H1 (cell line): ENCODE measurements around the gene RSU1. TPM values are rescaled to one million over a fixed set of nuclear protein-coding genes. Genes with fewer than 3 reads are reported as not detected.

ENCODE experiments used
- CTCF ChIA-PET: fragments of 300-600 bp; sonication (Branson Sonifier 250); formaldehyde crosslinking; loops from one replicate; lab custom pipeline; 2021; ENCODE audit not compliant: partially characterized antibody; lab: Charles Lee
- POLR2A ChIA-PET: fragments of 300-600 bp; sonication (Branson Sonifier 250); formaldehyde crosslinking; loops from one replicate; lab custom pipeline; 2021; ENCODE audit warnings: inconsistent platforms; ENCODE audit not compliant: partially characterized antibody; lab: Charles Lee
- DNase-seq, 2 experiments: peaks; one replicate each; pipeline versions ENCODE4 v3.0.0 to v3.0.0-alpha.2; 2010 to 2022; ENCODE audit warnings: low spot score in 2 of 2, low read depth in 1 of 2, mixed read lengths in 1 of 2
- FAIRE-seq: peaks from 2 replicates; lab custom pipeline; 2011; peaks lifted over from hg19 to GRCh38; lab: Jason Lieb, UNC
- H2AFZ ChIP-seq: 2 replicates; pipeline ENCODE4 v1.8.1; 2012; ENCODE audit warnings: low read length, inconsistent platforms
- H2AK5ac ChIP-seq: 2 replicates; pipeline ENCODE4 v1.6.1; 2013; ENCODE audit warnings: low read depth, low read length
- H2BK120ac ChIP-seq: replicated peaks from 2 replicates; pipeline ENCODE3; 2013; ENCODE audit warnings: low read depth, low read length, inconsistent platforms
- H2BK12ac ChIP-seq: 2 replicates; pipeline ENCODE4 v1.6.1; 2013; ENCODE audit warnings: low read depth, low read length
- H2BK15ac ChIP-seq: 2 replicates; pipeline ENCODE4 v1.6.1; 2013; ENCODE audit warnings: low read length
- H2BK20ac ChIP-seq: 2 replicates; pipeline ENCODE4 v1.6.1; 2013; ENCODE audit warnings: low read length
- H2BK5ac ChIP-seq: 2 replicates; pipeline ENCODE4 v1.6.1; 2013; ENCODE audit warnings: low read depth, low read length
- H3K14ac ChIP-seq: 2 replicates; pipeline ENCODE4 v1.6.1; 2013; ENCODE audit warnings: inconsistent platforms; ENCODE audit not compliant: insufficient read length
- H3K18ac ChIP-seq: 2 replicates; pipeline ENCODE4 v1.6.1; 2013; ENCODE audit warnings: low read length; ENCODE audit errors: extremely low read depth
- H3K23ac ChIP-seq: 2 replicates; pipeline ENCODE4 v1.6.1; 2013; ENCODE audit warnings: inconsistent platforms; ENCODE audit not compliant: insufficient read length
- H3K23me2 ChIP-seq: 2 replicates; pipeline ENCODE4 v1.6.1; 2013; ENCODE audit warnings: low read depth, low read length
- H3K27ac ChIP-seq: 2 replicates; pipeline ENCODE4 v1.6.1; 2011; ENCODE audit warnings: low read depth, low read length, inconsistent platforms
- H3K27me3 ChIP-seq, 4 experiments: replicated peaks in 1 of 4; 1 replicate in 1 of 4; 2 replicates in 3 of 4; pipeline versions ENCODE4 v1.6.1 to v1.8.1; 2011 to 2013; ENCODE audit warnings: low read length in 3 of 4, mild to moderate bottlenecking in 3 of 4, inconsistent platforms in 2 of 4, mixed read lengths in 2 of 4, moderate library complexity in 1 of 4; ENCODE audit not compliant: control insufficient read depth in 3 of 4, insufficient read depth in 3 of 4; ENCODE audit errors: extremely low read depth in 1 of 4
- H3K36me3 ChIP-seq, 4 experiments: 2 replicates each; pipeline versions ENCODE4 v1.6.1 to v1.8.1; 2011 to 2013; ENCODE audit warnings: mild to moderate bottlenecking in 4 of 4, low read length in 3 of 4, moderate library complexity in 2 of 4, control low read depth in 1 of 4, inconsistent platforms in 1 of 4; ENCODE audit not compliant: insufficient read depth in 4 of 4, control insufficient read depth in 2 of 4
- H3K4ac ChIP-seq: replicated peaks from 2 replicates; pipeline ENCODE3; 2013; ENCODE audit warnings: low read length, low read depth, mixed read lengths, inconsistent platforms; ENCODE audit not compliant: insufficient read length
- H3K4me1 ChIP-seq, 4 experiments: replicated peaks in 1 of 4; 1 replicate in 1 of 4; 2 replicates in 3 of 4; pipeline versions ENCODE4 v1.6.1 to v1.8.1; 2011 to 2013; ENCODE audit warnings: low read length in 3 of 4, inconsistent platforms in 2 of 4, mixed read lengths in 1 of 4; ENCODE audit not compliant: insufficient read depth in 4 of 4, control insufficient read depth in 3 of 4
- H3K4me2 ChIP-seq, 2 experiments: 2 replicates each; pipeline versions ENCODE4 v1.6.1 to v1.8.1; 2011 to 2013; ENCODE audit warnings: low read depth in 2 of 2, low read length in 2 of 2, control low read depth in 1 of 2, inconsistent platforms in 1 of 2, mild to moderate bottlenecking in 1 of 2; ENCODE audit not compliant: insufficient read depth in 1 of 2
- H3K4me3 ChIP-seq, 4 experiments: fragments of 200-600, 300-600 bp in 1 of 4; sonication (generic), shearing (Covaris generic), sonication (Bioruptor Twin) in 1 of 4; 2 replicates each; pipeline versions ENCODE4 v1.5.1 to v1.8.1; 2011 to 2016; ENCODE audit warnings: low read length in 4 of 4, low read depth in 3 of 4, control low read depth in 2 of 4, inconsistent platforms in 2 of 4, mild to moderate bottlenecking in 2 of 4, mixed read lengths in 1 of 4, moderate library complexity in 1 of 4; ENCODE audit not compliant: insufficient read depth in 2 of 4; ENCODE audit errors: extremely low read depth in 1 of 4
- H3K56ac ChIP-seq: replicated peaks from 2 replicates; pipeline ENCODE3; 2013; ENCODE audit warnings: low read depth, mild to moderate bottlenecking, mixed read lengths, low read length, inconsistent platforms; ENCODE audit not compliant: insufficient read length
- H3K79me1 ChIP-seq: 2 replicates; pipeline ENCODE4 v1.6.1; 2013; ENCODE audit warnings: low read depth, low read length, control low read depth
- H3K79me2 ChIP-seq, 2 experiments: 2 replicates each; pipeline versions ENCODE4 v1.6.1 to v1.8.1; 2012 to 2013; ENCODE audit warnings: low read length in 2 of 2, mild to moderate bottlenecking in 2 of 2, inconsistent platforms in 1 of 2; ENCODE audit not compliant: insufficient read depth in 2 of 2, control insufficient read depth in 1 of 2
- H3K9ac ChIP-seq, 4 experiments: replicated peaks in 1 of 4; 1 replicate in 1 of 4; 2 replicates in 3 of 4; pipeline versions ENCODE4 v1.6.1 to v1.8.1; 2011 to 2013; ENCODE audit warnings: low read depth in 3 of 4, low read length in 3 of 4, control low read depth in 2 of 4, mild to moderate bottlenecking in 2 of 4, moderate library complexity in 2 of 4, inconsistent platforms in 1 of 4; ENCODE audit errors: extremely low read depth in 1 of 4
- H3K9me3 ChIP-seq, 2 experiments: 2 replicates each; pipeline versions ENCODE4 v1.6.1 to v1.8.1; 2012 to 2013; ENCODE audit warnings: mild to moderate bottlenecking in 2 of 2, moderate library complexity in 2 of 2, control low read depth in 1 of 2, inconsistent platforms in 1 of 2, low read depth in 1 of 2, low read length in 1 of 2, mixed read lengths in 1 of 2; ENCODE audit not compliant: insufficient read depth in 2 of 2
- H4K20me1 ChIP-seq, 2 experiments: replicated peaks in 1 of 2; 2 replicates each; pipeline versions ENCODE3 to v1.8.1; 2011 to 2013; ENCODE audit warnings: inconsistent platforms in 2 of 2, low read length in 2 of 2, mild to moderate bottlenecking in 1 of 2; ENCODE audit not compliant: insufficient read depth in 2 of 2, control insufficient read depth in 1 of 2
- H4K5ac ChIP-seq: 2 replicates; pipeline ENCODE4 v1.6.1; 2013; ENCODE audit warnings: low read length, low read depth, mixed read lengths, inconsistent platforms; ENCODE audit not compliant: insufficient read length
- H4K8ac ChIP-seq: 2 replicates; pipeline ENCODE4 v1.8.0; 2013; ENCODE audit warnings: mild to moderate bottlenecking, moderate library complexity, low read length, inconsistent platforms; ENCODE audit not compliant: insufficient read depth; ENCODE audit errors: extremely low read depth
- H4K91ac ChIP-seq: replicated peaks from 2 replicates; pipeline ENCODE3; 2013; ENCODE audit warnings: low read length, mixed read lengths, inconsistent platforms; ENCODE audit not compliant: insufficient read length
- KDM1A ChIP-seq: fragments of 200-600, 300-600 bp; sonication (generic); IDR thresholded peaks from 2 replicates; pipeline ENCODE4 v1.7.1; 2016; ENCODE audit warnings: mild to moderate bottlenecking, low read length, borderline replicate concordance
- KDM5A ChIP-seq: fragments of 200-600 bp; IDR thresholded peaks from 2 replicates; pipeline ENCODE4 v1.7.1; 2012; ENCODE audit warnings: mild to moderate bottlenecking, low read length, inconsistent platforms, mixed read lengths
- MAFK ChIP-seq: IDR thresholded peaks from 2 replicates; pipeline ENCODE4 v1.6.1; 2012; ENCODE audit warnings: low read depth, mild to moderate bottlenecking, improper control_type of control experiment, low read length
- POLR2AphosphoS5 ChIP-seq: IDR thresholded peaks from 2 replicates; pipeline ENCODE4 v1.6.1; 2011; ENCODE audit warnings: low read depth, low read length
- POU5F1 ChIP-seq: IDR thresholded peaks from 2 replicates; pipeline ENCODE4 v1.6.1; 2011; ENCODE audit warnings: low read depth, mild to moderate bottlenecking, low read length, moderate library complexity
- RXRA ChIP-seq: IDR thresholded peaks from 2 replicates; pipeline ENCODE4 v1.6.1; 2011; ENCODE audit warnings: low read depth, mild to moderate bottlenecking, low read length, moderate library complexity; ENCODE audit not compliant: insufficient read depth
- SUZ12 ChIP-seq: fragments of 200-600 bp; sonication (generic); IDR thresholded peaks from 2 replicates; pipeline ENCODE4 v1.6.1; 2012; ENCODE audit warnings: mild to moderate bottlenecking, inconsistent platforms, low read length, moderate library complexity, mixed read lengths
- WGBS, 2 experiments: shearing (Covaris generic) in 1 of 2; methylation state at CpG; one replicate each; pipeline versions ENCODE4 v1.1.6 to v1.1.7; 2013 to 2015; ENCODE audit warnings: low lambda C conversion rate in 2 of 2, mixed read lengths in 2 of 2, inconsistent platforms in 1 of 2, low coverage in 1 of 2, missing lambda C conversion rate in 1 of 2; ENCODE audit not compliant: insufficient replicate concordance in 2 of 2, insufficient coverage in 1 of 2, insufficient read length in 1 of 2; ENCODE audit errors: extremely low coverage in 1 of 2, missing lambda C conversion rate in 1 of 2; 5-methylcytosine and 5-hydroxymethylcytosine counted together
- polyA plus RNA-seq, 7 experiments: library from polyadenylated mRNA; depleted of rRNA in 3 of 7; stranded (reverse) in 5 of 7; unstranded in 2 of 7; fragments of >200 nt in 5 of 7; fragments of 200-250 nt in 2 of 7; gene quantifications; 1 replicate in 5 of 7; 2 replicates in 1 of 7; 4 replicates in 1 of 7; pipeline versions ENCODE4 v1.2.1 to v1.2.3, GENCODE V29; 2011 to 2013; ENCODE audit warnings: missing spikeins in 2 of 7, mixed read lengths in 2 of 7
- total RNA-seq: library from RNA; stranded (reverse); fragmentation: NEBNext Ultra II Directional; extraction: Animal tissue kit (Norgen Biotek cat#: 25700); gene quantifications from 2 replicates; pipeline ENCODE4 v1.2.1, GENCODE V29; 2021
- TF ChIP-seq, protein P1 (sequence below): IDR thresholded peaks from 2 replicates; pipeline ENCODE4 v1.6.1; 2012; ENCODE audit warnings: inconsistent platforms
- TF ChIP-seq, protein P2 (sequence below): IDR thresholded peaks from 2 replicates; pipeline ENCODE4 v1.6.1; 2011; ENCODE audit warnings: low read depth, mild to moderate bottlenecking, low read length; ENCODE audit not compliant: insufficient read depth
- TF ChIP-seq, protein P3 (sequence below): IDR thresholded peaks from 2 replicates; pipeline ENCODE4 v1.6.1; 2012; ENCODE audit warnings: inconsistent platforms

RSU1 gene
- total and polyA plus RNA-seq, 2 of the 8 experiments (the other 6 are each of a cell fraction or from before 2014, with no cell fraction given): 50.0 to 68.2 TPM

DNA sequence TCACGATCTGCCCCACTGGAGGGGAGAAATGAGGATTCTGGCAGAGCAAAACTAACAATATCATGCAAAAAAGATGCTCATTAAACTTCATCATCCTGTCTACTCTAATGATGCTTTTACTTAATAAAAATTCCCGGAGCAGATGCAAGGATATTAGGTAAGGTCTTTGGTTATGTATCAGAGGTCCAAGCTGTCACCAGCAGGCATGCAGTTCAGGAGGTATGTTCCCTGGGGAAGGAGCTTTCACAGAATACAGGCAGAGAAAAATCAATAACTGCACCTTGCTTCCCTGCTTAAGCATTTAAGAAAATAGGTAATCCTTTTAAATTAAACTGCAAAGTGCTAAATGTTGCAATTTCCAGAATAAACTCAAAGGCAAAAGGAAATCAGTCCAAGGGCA is 213.9 kb downstream of the RSU1 start:
- H2BK5ac ChIP-seq: no peak overlapping the region
- H2AK5ac ChIP-seq: no peak overlapping the region
- H3K27me3 ChIP-seq: no peaks in the 10 kb centered on the region
- WGBS, 2 experiments: 90% methylated on average over 2 of the region's 2 CpGs; no CpG with 5 or more reads in 1 of the 2 experiments
- H3K4me3 ChIP-seq: no peak overlapping the region
- H4K91ac ChIP-seq: no peak overlapping the region
- H3K79me1 ChIP-seq: no peaks in the 10 kb centered on the region
- H3K4me1 ChIP-seq: no peaks in the 10 kb centered on the region
- POLR2A ChIA-PET: no interaction called here
- no peak overlapping the region for H2AFZ ChIP-seq
- no peak overlapping the region for H3K14ac ChIP-seq
- H3K36me3 ChIP-seq: no peaks in the 10 kb centered on the region
- H3K23me2 ChIP-seq: no peaks in the 10 kb centered on the region
- no peak overlapping the region for H2BK15ac ChIP-seq
- CTCF ChIA-PET: interaction anchor here (0.6 kb wide), 1 partner anchor 59 kb away, joined by 3 read pairs; no protein-coding TSS in a partner anchor
- H3K9me3 ChIP-seq: no peaks in the 10 kb centered on the region
- no peak overlapping the region for H3K27ac ChIP-seq
- no peak for FAIRE-seq
- H2BK20ac ChIP-seq: no peak overlapping the region
- no peak overlapping the region for H3K4me2 ChIP-seq
- no peak overlapping the region for H3K4ac ChIP-seq
- no peak overlapping the region for H3K18ac ChIP-seq
- no peak overlapping the region for H4K5ac ChIP-seq
- TF ChIP-seq POLR2AphosphoS5 (no peak), SUZ12 (no peak), KDM1A (no peak), KDM5A (no peak), MAFK (no peak), RXRA (no peak), POU5F1 (no peak)
- TF ChIP-seq, protein P1, sequence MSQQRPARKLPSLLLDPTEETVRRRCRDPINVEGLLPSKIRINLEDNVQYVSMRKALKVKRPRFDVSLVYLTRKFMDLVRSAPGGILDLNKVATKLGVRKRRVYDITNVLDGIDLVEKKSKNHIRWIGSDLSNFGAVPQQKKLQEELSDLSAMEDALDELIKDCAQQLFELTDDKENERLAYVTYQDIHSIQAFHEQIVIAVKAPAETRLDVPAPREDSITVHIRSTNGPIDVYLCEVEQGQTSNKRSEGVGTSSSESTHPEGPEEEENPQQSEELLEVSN: no peak
- TF ChIP-seq, protein P2, sequence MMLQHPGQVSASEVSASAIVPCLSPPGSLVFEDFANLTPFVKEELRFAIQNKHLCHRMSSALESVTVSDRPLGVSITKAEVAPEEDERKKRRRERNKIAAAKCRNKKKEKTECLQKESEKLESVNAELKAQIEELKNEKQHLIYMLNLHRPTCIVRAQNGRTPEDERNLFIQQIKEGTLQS: no peak
- TF ChIP-seq, protein P3, sequence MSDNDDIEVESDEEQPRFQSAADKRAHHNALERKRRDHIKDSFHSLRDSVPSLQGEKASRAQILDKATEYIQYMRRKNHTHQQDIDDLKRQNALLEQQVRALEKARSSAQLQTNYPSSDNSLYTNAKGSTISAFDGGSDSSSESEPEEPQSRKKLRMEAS: no peak
- TF ChIP-seq, all 59 proteins: peak for 0
- Histone ChIP-seq H2BK120ac (no peak overlapping the region), H4K20me1 (peaks cover 0 to 2% of the 10 kb centered on the region in 2 experiments), H3K79me2 (no peaks in the 10 kb centered on the region), H3K9ac (no peak overlapping the region), H2BK12ac (no peak overlapping the region), H3K56ac (no peak overlapping the region), H4K8ac (no peak overlapping the region), H3K23ac (no peak overlapping the region)
- no peak for DNase-seq
